Measurements from ENCODE around the gene FNDC10. TPM values are rescaled to one million over a fixed set of nuclear protein-coding genes. Genes with fewer than 3 reads are reported as not detected.
"Not testable (repeated sequence)": the region's sequence is repeated elsewhere in the genome, so short reads cannot be mapped to it uniquely, and the experiment has no call there.

FNDC10 gene
- total and polyA plus RNA-seq, 2 experiments from 2014 or later = 3.1 to 9.8 TPM

- H3F3A ChIP-seq (ENCODE audit: insufficient read depth); H3K36me3 ChIP-seq (ENCODE audit: low read depth); in situ Hi-C loops (cut with MboI); DNase-seq; H3K27ac ChIP-seq; H3K9me2 ChIP-seq (ENCODE audit: insufficient read depth); H4K20me1 ChIP-seq (ENCODE audit: insufficient read depth); H3K4me1 ChIP-seq (ENCODE audit: insufficient read depth); H2AFZ ChIP-seq; H3K79me2 ChIP-seq (ENCODE audit: insufficient read depth); H3K4me3 ChIP-seq; H3K9ac ChIP-seq; H3K9me3 ChIP-seq (ENCODE audit: low read depth); H3K4me2 ChIP-seq (ENCODE audit: unreplicated experiment); H3K27me3 ChIP-seq (replicated peaks; ENCODE audit: insufficient read depth): not testable (repeated sequence)
- WGBS, 2 experiments (ENCODE audit: low coverage in 1 of 2, low lambda C conversion rate in 2 of 2, missing lambda C conversion rate in 2 of 2) = 89 to 92% methylated on average over 16 of the region's 16 CpGs
Observed at GRCh38 chr1:1639368-1639767, 39.4 kb upstream of the FNDC10 start.

DNA sequence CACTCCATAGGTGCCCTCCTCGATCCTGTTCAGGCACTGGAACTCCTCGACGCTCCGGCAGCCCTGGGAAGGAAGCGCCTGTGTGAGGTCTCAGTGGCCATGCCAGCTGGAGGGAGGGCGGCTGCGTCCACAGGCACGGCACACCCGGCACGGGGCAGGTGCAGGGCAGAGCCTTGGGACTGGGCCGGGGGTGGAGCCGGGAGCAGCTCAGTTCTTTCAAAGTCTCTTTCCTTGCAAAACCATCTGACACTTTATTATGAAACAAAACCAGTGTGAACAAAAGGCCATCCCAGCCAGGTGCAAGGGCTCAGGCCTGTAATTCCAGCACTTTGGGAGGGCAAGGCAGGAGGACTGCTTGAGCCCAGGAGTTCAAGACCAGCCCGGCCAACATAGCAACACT, 38.6 kb upstream of the FNDC10 start:
- WGBS, 2 experiments (ENCODE audit: low coverage in 1 of 2, low lambda C conversion rate in 2 of 2, missing lambda C conversion rate in 2 of 2) = 83 to 85% methylated on average over 9 of the region's 13 CpGs
- in situ Hi-C loops (cut with MboI) = not testable (repeated sequence)

GRCh38 chr1:1637479-1637875, 37.5 kb upstream of the FNDC10 start:
- H3K9me2 ChIP-seq (ENCODE audit: insufficient read depth); H3K27me3 ChIP-seq (replicated peaks; ENCODE audit: insufficient read depth); DNase-seq; H3K27ac ChIP-seq; in situ Hi-C loops (cut with MboI); H3K4me2 ChIP-seq (ENCODE audit: unreplicated experiment); H4K20me1 ChIP-seq (ENCODE audit: insufficient read depth); H3K9me3 ChIP-seq (ENCODE audit: low read depth); H3K9ac ChIP-seq; H3K79me2 ChIP-seq (ENCODE audit: insufficient read depth); H3K36me3 ChIP-seq (ENCODE audit: low read depth); H3K4me3 ChIP-seq; H3K4me1 ChIP-seq (ENCODE audit: insufficient read depth); H2AFZ ChIP-seq; H3F3A ChIP-seq (ENCODE audit: insufficient read depth): not testable (repeated sequence)
- 67 to 76% methylated on average over 11 to 13 of the region's 14 CpGs for WGBS, 2 experiments (ENCODE audit: low coverage in 1 of 2, low lambda C conversion rate in 2 of 2, missing lambda C conversion rate in 2 of 2)

More for the DNA sequence above, 38.6 kb upstream of the FNDC10 start:
- H3K9ac ChIP-seq; H3K9me2 ChIP-seq (ENCODE audit: insufficient read depth); H3K27ac ChIP-seq; H2AFZ ChIP-seq; H3K27me3 ChIP-seq (replicated peaks; ENCODE audit: insufficient read depth); H3K4me2 ChIP-seq (ENCODE audit: unreplicated experiment); DNase-seq; H3K4me3 ChIP-seq; H3F3A ChIP-seq (ENCODE audit: insufficient read depth); H3K4me1 ChIP-seq (ENCODE audit: insufficient read depth); H3K9me3 ChIP-seq (ENCODE audit: low read depth); H3K36me3 ChIP-seq (ENCODE audit: low read depth); H4K20me1 ChIP-seq (ENCODE audit: insufficient read depth); H3K79me2 ChIP-seq (ENCODE audit: insufficient read depth): not testable (repeated sequence)

GRCh38 chr1:1636621-1637478, 36.9 kb upstream of the FNDC10 start:
- in situ Hi-C loops (cut with MboI); H3K9ac ChIP-seq; H3K9me3 ChIP-seq (ENCODE audit: low read depth); H4K20me1 ChIP-seq (ENCODE audit: insufficient read depth); H3F3A ChIP-seq (ENCODE audit: insufficient read depth); H3K4me2 ChIP-seq (ENCODE audit: unreplicated experiment); DNase-seq; H3K4me1 ChIP-seq (ENCODE audit: insufficient read depth); H2AFZ ChIP-seq; H3K9me2 ChIP-seq (ENCODE audit: insufficient read depth); H3K79me2 ChIP-seq (ENCODE audit: insufficient read depth); H3K27me3 ChIP-seq (replicated peaks; ENCODE audit: insufficient read depth); H3K27ac ChIP-seq; H3K4me3 ChIP-seq; H3K36me3 ChIP-seq (ENCODE audit: low read depth): not testable (repeated sequence)
- 86 to 92% methylated on average over 30 to 35 of the region's 37 CpGs for WGBS, 2 experiments (ENCODE audit: low coverage in 1 of 2, low lambda C conversion rate in 2 of 2, missing lambda C conversion rate in 2 of 2)

DNA sequence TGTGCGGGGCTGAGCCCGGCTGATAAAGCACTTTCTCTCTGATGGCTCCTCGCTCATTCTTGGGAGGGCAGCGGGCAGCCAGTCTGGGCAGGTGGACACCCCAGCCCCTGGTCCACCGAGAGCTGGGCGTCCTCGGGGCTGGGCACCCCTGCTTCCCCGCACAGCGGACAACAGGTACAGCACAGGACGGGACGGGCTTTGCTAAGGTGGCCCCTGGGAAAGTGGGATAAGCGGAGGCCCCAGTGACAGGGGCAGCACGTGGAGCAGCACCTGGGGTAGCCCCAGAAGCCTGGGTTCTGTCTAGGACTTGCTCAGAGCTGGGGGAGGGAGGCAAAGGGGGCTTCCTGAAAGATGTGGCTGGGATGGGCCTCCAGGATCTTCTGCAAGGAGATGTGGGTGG, 34.7 kb upstream of the FNDC10 start:
- H3F3A ChIP-seq (ENCODE audit: insufficient read depth); H3K9ac ChIP-seq; H3K36me3 ChIP-seq (ENCODE audit: low read depth); in situ Hi-C loops (cut with MboI); H3K27me3 ChIP-seq (replicated peaks; ENCODE audit: insufficient read depth); H3K9me2 ChIP-seq (ENCODE audit: insufficient read depth); H3K4me2 ChIP-seq (ENCODE audit: unreplicated experiment); H3K27ac ChIP-seq; H3K4me1 ChIP-seq (ENCODE audit: insufficient read depth); H2AFZ ChIP-seq; H4K20me1 ChIP-seq (ENCODE audit: insufficient read depth); H3K9me3 ChIP-seq (ENCODE audit: low read depth); H3K4me3 ChIP-seq; H3K79me2 ChIP-seq (ENCODE audit: insufficient read depth); DNase-seq: not testable (repeated sequence)
- 79 to 89% methylated on average over 10 to 11 of the region's 13 CpGs for WGBS, 2 experiments (ENCODE audit: low coverage in 1 of 2, low lambda C conversion rate in 2 of 2, missing lambda C conversion rate in 2 of 2)

- H3K27ac ChIP-seq; H4K20me1 ChIP-seq (ENCODE audit: insufficient read depth); H3K9me2 ChIP-seq (ENCODE audit: insufficient read depth); H3K4me3 ChIP-seq; in situ Hi-C loops (cut with MboI); H3K4me1 ChIP-seq (ENCODE audit: insufficient read depth); H3K4me2 ChIP-seq (ENCODE audit: unreplicated experiment); H3K9me3 ChIP-seq (ENCODE audit: low read depth); H3K27me3 ChIP-seq (replicated peaks; ENCODE audit: insufficient read depth); H3K79me2 ChIP-seq (ENCODE audit: insufficient read depth); H3F3A ChIP-seq (ENCODE audit: insufficient read depth); H3K9ac ChIP-seq; DNase-seq; H2AFZ ChIP-seq; H3K36me3 ChIP-seq (ENCODE audit: low read depth): not testable (repeated sequence)
- WGBS, 2 experiments (ENCODE audit: low coverage in 1 of 2, low lambda C conversion rate in 2 of 2, missing lambda C conversion rate in 2 of 2) = no CpG with 5 or more reads among the region's 35 CpGs
Observed at GRCh38 chr1:1633409-1633808, 33.5 kb upstream of the FNDC10 start.

All from GM23248 (cell line).